Sigmoid colon (tissue), 7 donors: ENCODE measurements around the gene BAZ1B. TPM values are rescaled to one million over a fixed set of nuclear protein-coding genes. Genes with fewer than 3 reads are reported as not detected.
A peak's percentile ranks its signal among the peaks of the same experiment; 100 is the strongest.

Experiments used
- DNase-seq: peaks from one replicate; pipeline ENCODE4 v3.0.0-alpha.2; 2019
- H3K27ac ChIP-seq, 4 donors: fragments of 200-600 bp; sonication (generic); one replicate each; pipeline ENCODE4 v1.5.1; 2016 to 2019; ENCODE audit warnings: mild to moderate bottlenecking in 1 of 4
- H3K27me3 ChIP-seq, 3 donors: fragments of 200-600 bp; sonication (generic); one replicate each; pipeline ENCODE4 v1.5.1; 2019; ENCODE audit warnings: mild to moderate bottlenecking in 1 of 3
- H3K36me3 ChIP-seq, 4 donors: fragments of 200-600 bp; sonication (generic); one replicate each; pipeline ENCODE4 v1.5.1; 2016 to 2019
- H3K4me1 ChIP-seq, 4 donors: fragments of 200-600 bp; sonication (generic); one replicate each; pipeline ENCODE4 v1.5.1; 2017 to 2019
- H3K4me3 ChIP-seq, 4 donors: fragments of 200-600 bp; sonication (generic); one replicate each; pipeline ENCODE4 v1.5.1; 2017 to 2019; ENCODE audit warnings: mild to moderate bottlenecking in 2 of 4, moderate library complexity in 1 of 4
- H3K9me3 ChIP-seq, 4 donors: fragments of 200-600 bp in 3 of 4; sonication (generic) in 3 of 4; one replicate each; pipeline versions ENCODE4 v1.5.1 to v1.6.1; 2013 to 2019
- EP300 ChIP-seq, 4 donors: sonication (generic); formaldehyde crosslinking; IDR thresholded peaks; one replicate each; pipeline ENCODE4 v1.6.1; 2017; ENCODE audit warnings: antibody characterized with exemption in 4 of 4
- POLR2A ChIP-seq, 2 donors: fragments of 450-650 bp; IDR thresholded peaks; one replicate each; pipeline ENCODE4 v1.6.1; 2016; ENCODE audit warnings: antibody characterized with exemption in 2 of 2, mild to moderate bottlenecking in 2 of 2, moderate library complexity in 2 of 2
- POLR2AphosphoS5 ChIP-seq, 4 donors: sonication (generic); formaldehyde crosslinking; IDR thresholded peaks; one replicate each; pipeline ENCODE4 v1.6.1; 2017; ENCODE audit warnings: antibody characterized with exemption in 4 of 4
- WGBS, 2 donors: extraction: QIAGEN DNeasy Blood & Tissue Kit; methylation state at CpG; one replicate each; pipeline ENCODE4 v1.1.7; 2013; 5-methylcytosine and 5-hydroxymethylcytosine counted together
- intact Hi-C: fragments of 100-400 bp; cut with DNase I; formaldehyde crosslinking; loops from one replicate; pipeline ENCODE4 v1.15.1; 2023
- polyA plus RNA-seq, 3 donors: library from polyadenylated mRNA; stranded (reverse); fragments of 200-250 nt; gene quantifications; one replicate each; pipeline ENCODE4 v1.2.3, GENCODE V29; 2013
- total RNA-seq, 4 donors: library from RNA; depleted of rRNA; stranded (reverse); fragments of >200 nt; gene quantifications; one replicate each; pipeline ENCODE4 v1.1.0, GENCODE V29; 2016
- TF ChIP-seq, protein P1 (sequence below), 4 experiments: fragments of 450-650 bp in 3 of 4; fragments of 200-600 bp in 1 of 4; IDR thresholded peaks; one replicate each; pipeline ENCODE4 v1.5.1; 2016 to 2019; ENCODE audit warnings: antibody characterized with exemption in 4 of 4, mild to moderate bottlenecking in 3 of 4, moderate library complexity in 2 of 4
- donor health status: healthy with polysubstance abuse.
- donor health status: Bipolar disorder and iron deficiency.
- donor health status: healthy.

The BAZ1B gene
- total and polyA plus RNA-seq, 7 donors = 13.8 to 67.3 (median 47.2) TPM

GRCh38 chr7:73452999-73453635, 69.0 kb downstream of the BAZ1B start:
- Histone ChIP-seq H3K9me3 (no peaks in the 10 kb centered on the region), H3K4me3 (no peak overlapping the region), H3K27ac (no peak overlapping the region), H3K4me1 (peaks cover 0 to 5% (median 0%) of the 10 kb centered on the region in 4 donors), H3K36me3 (peaks cover 29 to 95% (median 45%) of the 10 kb centered on the region in 4 donors), H3K27me3 (no peaks in the 10 kb centered on the region)
- WGBS, 2 donors = 57 to 62% methylated on average over 2 of the region's 2 CpGs
- no peak for DNase-seq
- no peak for TF ChIP-seq POLR2A (IDR thresholded peaks at IDR 0.05)
- intact Hi-C loops = no loop called here

DNA sequence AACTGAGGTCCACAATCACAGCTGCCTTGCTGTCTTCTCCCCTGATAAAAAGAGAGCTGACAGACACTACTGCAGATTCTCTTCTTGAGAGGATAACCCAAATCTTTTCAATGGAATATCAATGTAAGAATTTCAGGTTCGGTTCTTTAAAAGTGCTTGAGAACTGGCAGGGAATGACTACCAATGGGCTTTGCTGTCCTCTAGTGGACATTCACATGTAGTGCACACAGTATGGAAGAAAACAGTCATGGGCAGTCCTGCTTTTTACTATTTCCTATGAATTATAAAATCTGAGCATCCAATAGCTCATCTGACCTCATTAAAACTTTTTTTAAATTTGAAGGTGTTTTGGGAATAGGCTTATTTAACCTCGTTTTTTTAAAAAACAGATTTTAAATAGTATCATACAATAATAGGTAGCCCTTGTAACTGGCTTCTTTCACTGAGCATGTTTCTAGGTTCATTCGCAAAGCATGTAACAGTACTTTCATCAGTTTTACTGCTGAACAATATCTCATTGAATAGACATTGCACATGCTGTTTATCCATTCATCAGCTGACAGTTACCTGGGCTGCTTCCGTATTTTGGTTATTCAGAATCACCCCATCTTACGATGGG, 70.2 kb downstream of the BAZ1B start:
- DNase-seq = no peak
- Histone ChIP-seq H3K27ac (no peak overlapping the region), H3K36me3 (peaks cover 28 to 95% (median 45%) of the 10 kb centered on the region in 4 donors), H3K9me3 (no peaks in the 10 kb centered on the region), H3K4me1 (peaks cover 0 to 7% (median 0%) of the 10 kb centered on the region in 4 donors), H3K27me3 (no peaks in the 10 kb centered on the region), H3K4me3 (no peak overlapping the region)
- TF ChIP-seq POLR2A (IDR thresholded peaks at IDR 0.05) (no peak), POLR2AphosphoS5 (IDR thresholded peaks at IDR 0.05) (no peak), EP300 (IDR thresholded peaks at IDR 0.05) (no peak)
- TF ChIP-seq, protein P1, sequence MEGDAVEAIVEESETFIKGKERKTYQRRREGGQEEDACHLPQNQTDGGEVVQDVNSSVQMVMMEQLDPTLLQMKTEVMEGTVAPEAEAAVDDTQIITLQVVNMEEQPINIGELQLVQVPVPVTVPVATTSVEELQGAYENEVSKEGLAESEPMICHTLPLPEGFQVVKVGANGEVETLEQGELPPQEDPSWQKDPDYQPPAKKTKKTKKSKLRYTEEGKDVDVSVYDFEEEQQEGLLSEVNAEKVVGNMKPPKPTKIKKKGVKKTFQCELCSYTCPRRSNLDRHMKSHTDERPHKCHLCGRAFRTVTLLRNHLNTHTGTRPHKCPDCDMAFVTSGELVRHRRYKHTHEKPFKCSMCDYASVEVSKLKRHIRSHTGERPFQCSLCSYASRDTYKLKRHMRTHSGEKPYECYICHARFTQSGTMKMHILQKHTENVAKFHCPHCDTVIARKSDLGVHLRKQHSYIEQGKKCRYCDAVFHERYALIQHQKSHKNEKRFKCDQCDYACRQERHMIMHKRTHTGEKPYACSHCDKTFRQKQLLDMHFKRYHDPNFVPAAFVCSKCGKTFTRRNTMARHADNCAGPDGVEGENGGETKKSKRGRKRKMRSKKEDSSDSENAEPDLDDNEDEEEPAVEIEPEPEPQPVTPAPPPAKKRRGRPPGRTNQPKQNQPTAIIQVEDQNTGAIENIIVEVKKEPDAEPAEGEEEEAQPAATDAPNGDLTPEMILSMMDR (IDR thresholded peaks at IDR 0.05) = peak; percentile 79 to 97 (median 94)
- WGBS, 2 donors = 57 to 65% methylated on average over 5 of the region's 5 CpGs
- intact Hi-C loops = loop anchor here (2.0 kb wide), 1 partner anchor 109 kb away; no protein-coding TSS in a partner anchor

GRCh38 chr7:73449422-73449821, 72.7 kb downstream of the BAZ1B start:
- Histone ChIP-seq H3K27me3 (no peaks in the 10 kb centered on the region), H3K27ac (no peak overlapping the region), H3K9me3 (no peaks in the 10 kb centered on the region), H3K4me1 (peaks cover 0 to 12% (median 0%) of the 10 kb centered on the region in 4 donors), H3K36me3 (peaks cover 31 to 95% (median 60%) of the 10 kb centered on the region in 4 donors), H3K4me3 (no peak overlapping the region)
- TF ChIP-seq EP300 (IDR thresholded peaks at IDR 0.05) (no peak), POLR2AphosphoS5 (IDR thresholded peaks at IDR 0.05) (no peak), POLR2A (IDR thresholded peaks at IDR 0.05) (no peak)
- TF ChIP-seq, protein P1 (IDR thresholded peaks at IDR 0.05) = no peak
- DNase-seq = no peak
- 72 to 89% methylated on average over 5 of the region's 5 CpGs for WGBS, 2 donors
- intact Hi-C loops = no loop called here

- TF ChIP-seq POLR2AphosphoS5 (IDR thresholded peaks at IDR 0.05) (no peak), EP300 (IDR thresholded peaks at IDR 0.05) (no peak), POLR2A (IDR thresholded peaks at IDR 0.05) (no peak)
- TF ChIP-seq, protein P1 (IDR thresholded peaks at IDR 0.05) = no peak
- no peak for DNase-seq
- H3K4me1 ChIP-seq = peaks cover 0 to 12% (median 0%) of the 10 kb centered on the region in 4 donors
- H3K36me3 ChIP-seq = peaks cover 39 to 95% (median 63%) of the 10 kb centered on the region in 4 donors
- no peaks in the 10 kb centered on the region for H3K27me3 ChIP-seq
- no peak overlapping the region for H3K4me3 ChIP-seq
- no peaks in the 10 kb centered on the region for H3K9me3 ChIP-seq
- H3K27ac ChIP-seq = no peak overlapping the region
- intact Hi-C loops = no loop called here
- WGBS, 2 donors = 88 to 94% methylated on average over 4 of the region's 4 CpGs
These were observed 73.5 kb downstream of the BAZ1B start for GRCh38 chr7:73448609-73449008.

GRCh38 chr7:73447121-73447733, 74.9 kb downstream of the BAZ1B start:
- peaks cover 51 to 97% (median 74%) of the 10 kb centered on the region in 4 donors for H3K36me3 ChIP-seq
- no peaks in the 10 kb centered on the region for H3K27me3 ChIP-seq
- H3K4me1 ChIP-seq = peaks cover 0 to 7% (median 0%) of the 10 kb centered on the region in 4 donors
- no peak overlapping the region for H3K4me3 ChIP-seq
- no peak overlapping the region for H3K27ac ChIP-seq
- DNase-seq = no peak
- no peak for TF ChIP-seq POLR2A (IDR thresholded peaks at IDR 0.05)
- TF ChIP-seq POLR2AphosphoS5 (IDR thresholded peaks at IDR 0.05) = no peak
- WGBS, 2 donors = 93% methylated on average over 5 of the region's 5 CpGs
- H3K9me3 ChIP-seq = no peaks in the 10 kb centered on the region
- intact Hi-C loops = no loop called here
